ACHN (cell line): Measurements from ENCODE around the gene NET1.

Source experiments
- DNase-seq: peaks from one replicate; pipeline ENCODE4 v3.0.0-alpha.2; 2015
- in situ Hi-C: cut with HindIII; loops from 2 replicates; pipeline ENCODE4 v1.10.0; 2017; ENCODE audit warnings: low sequenced_read_pairs, low pct_ligation_motif_present, low pct_unique_long_range_greater_than_20kb

Gene NET1

GRCh38 chr10:5492322-5492855 is 80.0 kb downstream of the NET1 start:
- DNase-seq: no peak
- in situ Hi-C loops: no loop called here

GRCh38 chr10:5492929-5493576 is 80.7 kb downstream of the NET1 start:
- no peak for DNase-seq
- in situ Hi-C loops: no loop called here

GRCh38 chr10:5493691-5494090 is 81.3 kb downstream of the NET1 start:
- in situ Hi-C loops: no loop called here
- no peak for DNase-seq

DNA sequence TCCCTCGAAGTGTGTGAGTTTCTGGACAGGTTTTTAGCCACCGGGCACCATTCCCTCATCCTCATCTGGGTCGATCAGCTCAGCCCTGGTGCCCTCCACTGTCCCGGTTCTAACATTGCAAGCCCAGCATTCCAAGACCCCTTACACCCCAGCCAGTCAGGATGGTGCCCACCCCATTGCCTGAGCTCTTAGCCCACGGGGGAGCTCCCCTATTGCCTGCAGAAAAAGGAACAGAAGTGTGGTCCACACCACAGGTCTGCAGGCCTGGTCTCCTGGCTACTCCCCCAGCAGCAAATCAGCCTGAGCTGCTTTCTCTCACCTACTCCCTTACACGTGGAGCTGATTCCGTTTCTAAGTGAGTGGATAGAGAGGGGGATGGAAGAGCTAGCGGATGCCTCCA is 82.3 kb downstream of the NET1 start:
- in situ Hi-C loops: no loop called here
- DNase-seq: no peak

- in situ Hi-C loops: no loop called here
- DNase-seq: no peak
Measured at GRCh38 chr10:5496261-5497250, 84.2 kb downstream of the NET1 start.

DNA sequence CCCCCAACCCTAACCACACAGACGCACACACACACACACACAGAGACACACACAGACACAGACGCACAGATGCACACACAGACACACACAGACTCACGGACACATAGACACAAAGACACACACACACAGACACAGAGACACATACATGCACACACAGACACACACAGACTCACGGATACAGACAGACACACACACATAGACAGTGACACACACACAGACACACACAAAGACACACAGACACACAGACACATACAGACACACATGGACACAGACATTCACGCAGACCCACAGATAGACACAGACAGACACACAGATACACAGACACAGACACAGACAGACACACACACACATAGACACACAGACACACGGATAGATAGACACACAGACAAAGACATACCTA is 84.9 kb downstream of the NET1 start:
- in situ Hi-C loops: no loop called here
- DNase-seq: no peak

DNA sequence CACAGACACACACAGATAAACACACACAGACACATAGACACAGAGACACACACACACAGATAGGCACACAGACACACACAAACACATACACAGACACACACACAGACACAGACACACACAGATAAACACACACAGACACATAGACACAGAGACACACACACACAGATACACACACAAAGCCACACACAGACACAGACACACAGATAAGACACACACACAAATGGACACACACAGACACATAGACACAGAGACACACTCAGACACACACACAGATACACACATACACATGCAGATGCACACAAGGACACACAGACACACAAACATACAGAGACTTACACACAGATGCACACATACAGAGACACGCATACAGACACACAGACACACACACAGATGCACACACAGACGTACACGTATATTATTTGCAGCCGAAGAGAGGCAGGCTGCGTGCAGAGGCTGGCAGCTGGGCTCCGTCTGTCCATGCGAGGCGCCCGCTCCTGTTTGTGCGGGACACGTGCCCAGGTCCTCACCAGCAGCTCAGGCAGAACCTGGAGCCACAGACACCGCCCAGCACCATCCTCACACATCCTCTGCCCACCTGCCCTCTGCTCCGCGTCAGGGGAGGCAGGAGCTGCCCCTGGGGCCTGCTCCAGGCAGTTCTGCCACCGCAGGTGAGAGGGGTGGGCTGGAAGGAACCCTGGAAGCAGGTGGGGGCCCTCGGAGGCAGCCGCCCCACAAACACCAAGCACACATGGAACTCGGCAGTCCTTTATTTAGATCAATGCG is 85.8 kb downstream of the NET1 start:
- no peak for DNase-seq
- in situ Hi-C loops: no loop called here

DNA sequence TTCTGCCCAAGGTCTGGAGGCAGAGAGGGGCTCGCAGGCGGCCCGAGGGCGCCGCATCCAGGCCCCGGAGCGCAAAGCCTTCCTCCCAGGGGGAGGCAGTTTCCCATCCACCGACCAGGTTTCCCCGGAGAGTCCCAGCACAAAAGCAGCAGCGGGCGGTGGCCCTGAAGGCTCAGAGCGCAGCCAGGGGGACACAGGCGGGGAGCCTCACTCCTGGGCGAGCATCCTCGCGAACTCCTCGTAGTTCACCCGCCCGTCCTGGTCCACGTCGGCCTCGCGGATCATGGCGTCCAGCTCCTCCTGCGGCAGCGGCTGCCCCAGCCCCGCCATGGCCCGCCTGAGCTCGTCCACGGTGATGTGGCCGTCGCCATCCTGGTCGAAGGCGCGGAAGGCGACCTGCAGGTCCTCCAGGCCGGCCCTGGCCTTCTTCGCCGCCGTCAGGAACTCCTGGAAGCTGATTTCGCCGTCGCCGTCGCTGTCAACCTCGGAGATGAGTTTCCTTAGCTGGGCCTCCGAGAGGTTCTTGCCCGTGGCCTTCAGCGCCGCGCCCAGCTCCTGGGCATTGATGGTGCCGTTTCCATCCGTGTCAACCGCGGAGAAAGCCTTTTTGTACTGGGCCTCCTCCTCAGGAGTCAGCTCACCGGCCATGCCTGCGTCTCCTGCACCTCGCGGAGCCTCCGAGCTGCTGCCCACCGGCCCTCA is 86.6 kb downstream of the NET1 start:
- DNase-seq: no peak
- in situ Hi-C loops: no loop called here

DNA sequence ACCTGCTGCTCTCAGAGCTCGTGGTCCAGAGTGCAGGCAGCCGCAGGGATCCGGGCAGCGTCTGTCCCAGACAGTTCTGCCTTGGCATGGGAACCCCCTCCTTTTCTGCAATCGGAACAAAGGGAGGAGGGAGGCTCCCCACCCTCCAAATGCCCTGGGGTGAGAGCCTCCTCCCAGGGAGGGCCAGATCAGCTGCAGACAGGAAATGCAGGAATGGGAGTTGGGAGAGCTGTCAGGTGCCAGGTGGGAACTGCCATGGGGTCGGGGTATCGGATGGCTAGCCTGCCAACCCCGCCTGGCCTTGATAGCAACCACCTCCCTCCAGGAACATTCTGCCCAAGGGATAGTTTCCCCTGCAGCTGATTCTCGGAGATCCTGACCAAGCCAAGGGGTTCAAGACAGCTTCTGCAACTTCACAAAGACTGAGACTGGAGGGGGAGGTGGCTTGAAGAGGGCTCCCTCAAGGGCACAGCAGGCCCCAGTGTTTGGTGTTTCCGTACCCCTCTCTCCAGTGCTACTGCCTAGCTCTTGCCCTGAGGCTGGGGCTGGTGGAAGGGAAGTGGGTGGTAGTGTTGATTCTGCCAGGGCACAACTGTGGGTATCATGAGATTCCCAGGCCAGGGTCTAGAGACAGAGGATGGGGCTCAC is 87.3 kb downstream of the NET1 start, which contains the start of gene CALML5:
Gene CALML5 (minus strand): TSS at position 78 of the 648 bp plus-strand sequence. CDS start 132 bp downstream, outside the sequence.
- no peak for DNase-seq
- in situ Hi-C loops: no loop called here

DNA sequence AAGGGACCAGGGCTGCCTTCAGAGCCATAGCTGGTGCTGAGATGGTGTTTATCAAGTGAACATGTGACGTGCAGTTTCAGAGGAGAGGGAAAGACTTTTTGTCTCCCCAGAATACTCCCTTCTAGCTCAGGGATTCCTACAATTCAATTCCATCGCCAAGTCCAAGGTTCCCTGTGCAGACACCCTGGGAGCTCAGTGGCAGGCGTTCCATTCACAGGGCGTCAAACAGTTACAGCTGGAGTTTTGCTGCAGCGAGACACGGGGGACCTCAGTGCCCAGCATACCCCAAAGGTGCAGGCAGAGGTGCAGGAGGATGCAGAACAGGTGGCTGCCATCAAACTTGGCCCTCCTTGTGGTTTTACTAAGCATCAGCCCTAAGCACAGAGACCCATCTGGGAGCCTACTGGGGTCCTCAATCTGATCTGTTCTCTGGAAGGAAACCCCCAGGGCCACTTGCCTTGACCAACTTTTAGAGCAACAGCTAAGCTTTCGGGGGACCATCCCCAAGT is 87.9 kb downstream of the NET1 start:
- DNase-seq: no peak
- in situ Hi-C loops: no loop called here

DNA sequence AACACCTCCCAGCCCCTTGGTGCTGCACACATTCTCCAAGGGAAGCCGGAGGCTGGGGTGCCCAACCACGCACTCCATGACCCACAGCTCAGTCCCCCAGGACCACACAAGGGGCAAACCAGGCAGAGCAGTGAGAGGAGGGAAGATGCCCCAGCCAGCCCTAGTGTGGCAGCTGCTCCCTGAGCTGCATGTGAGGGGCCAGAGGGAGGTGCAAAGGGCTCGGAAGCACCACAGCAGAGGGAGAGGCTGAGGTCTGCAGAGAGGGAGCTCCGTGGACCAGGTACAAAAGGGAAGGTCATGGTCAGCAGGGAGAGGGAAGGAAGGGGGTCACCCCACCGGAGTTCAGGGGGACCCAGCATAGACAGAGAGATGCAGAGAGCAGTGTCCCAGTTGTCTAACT is 88.6 kb downstream of the NET1 start:
- in situ Hi-C loops: no loop called here
- no peak for DNase-seq

- DNase-seq: no peak
- in situ Hi-C loops: no loop called here
Measured at GRCh38 chr10:5502061-5502521, 89.7 kb downstream of the NET1 start.

- DNase-seq: no peak
- in situ Hi-C loops: no loop called here
Measured at GRCh38 chr10:5502571-5503476, 90.5 kb downstream of the NET1 start.

GRCh38 chr10:5503477-5503835 is 91.1 kb downstream of the NET1 start:
- in situ Hi-C loops: no loop called here
- no peak for DNase-seq

DNA sequence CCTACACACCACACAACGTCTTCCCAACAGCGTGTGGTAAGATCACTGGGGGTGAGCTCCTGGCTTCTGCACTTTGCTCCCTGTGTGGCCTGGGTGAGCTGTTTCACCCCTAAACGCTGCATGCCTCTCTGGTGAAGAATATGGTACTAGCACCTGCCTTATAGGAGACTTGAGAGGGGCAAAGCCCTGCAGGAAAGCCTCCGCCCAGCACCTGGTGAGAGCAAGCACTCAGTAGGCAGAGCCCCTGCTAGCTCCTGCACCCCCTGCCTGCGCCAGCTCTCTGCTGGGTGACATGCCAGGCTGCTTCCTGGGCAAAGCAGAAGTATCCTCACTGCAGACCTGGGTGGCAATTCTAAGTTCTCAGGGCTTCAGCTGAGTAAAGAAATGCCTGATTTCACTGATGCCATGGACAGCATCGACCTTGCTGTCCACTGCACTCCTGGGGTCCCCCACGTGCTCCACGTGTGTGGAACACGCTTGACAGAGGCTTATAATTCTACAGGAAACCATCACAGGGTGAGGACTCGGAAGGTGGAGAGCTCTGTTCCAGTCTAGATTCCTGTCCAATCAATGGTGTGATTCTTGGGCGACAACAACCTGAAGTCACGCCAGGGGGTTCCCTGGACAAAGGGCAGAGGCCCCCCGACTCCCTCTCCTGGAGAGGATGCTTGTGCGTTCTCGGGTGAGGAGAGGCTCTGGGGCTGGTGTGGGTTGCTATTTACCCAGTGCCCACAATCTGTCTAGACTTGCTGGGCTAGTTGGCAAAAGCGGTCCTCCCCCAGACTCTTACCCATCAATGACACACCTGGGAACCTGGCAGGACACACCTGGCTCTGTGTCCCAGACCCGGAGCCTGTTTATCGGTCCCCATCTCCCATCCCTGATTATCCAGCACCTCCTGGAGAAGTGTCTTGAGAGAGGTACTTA is 92.1 kb downstream of the NET1 start:
- in situ Hi-C loops: no loop called here
- no peak for DNase-seq

- in situ Hi-C loops: no loop called here
- no peak for DNase-seq
Measured at GRCh38 chr10:5506246-5506645, 93.9 kb downstream of the NET1 start.
